22Rv1 (cell line): ENCODE results near the gene TALDO1.

ENCODE experiments used
- H3K27ac ChIP-seq: fragments of 450-650 bp; 2 replicates; pipeline ENCODE4 v1.5.1; 2017
- CTCF ChIP-seq: fragments of 450-650 bp; IDR thresholded peaks from 2 replicates; pipeline ENCODE4 v1.5.1; 2017; ENCODE audit warnings: mild to moderate bottlenecking
- ZFX ChIP-seq: fragments of 450-650 bp; IDR thresholded peaks from 2 replicates; pipeline ENCODE4 v1.6.1; 2017; ENCODE audit warnings: antibody characterized with exemption, borderline replicate concordance

TALDO1 gene

GRCh38 chr11:702462-703461, 44.5 kb upstream of the TALDO1 start:
- H3K27ac ChIP-seq = peak overlapping the region; percentile 92
- TF ChIP-seq ZFX = no peak
- no peak for TF ChIP-seq CTCF

GRCh38 chr11:703506-703905, 43.8 kb upstream of the TALDO1 start:
- TF ChIP-seq CTCF (no peak), ZFX (no peak)
- peak overlapping the region; percentile 92 for H3K27ac ChIP-seq

- H3K27ac ChIP-seq = peak overlapping the region; percentile 92
- TF ChIP-seq CTCF (no peak), ZFX (no peak)
These were observed 43.0 kb upstream of the TALDO1 start for GRCh38 chr11:704228-704674.

- peak overlapping the region; percentile 92 for H3K27ac ChIP-seq
- TF ChIP-seq ZFX (no peak), CTCF (no peak)
These were observed 42.3 kb upstream of the TALDO1 start for GRCh38 chr11:704781-705645.

GRCh38 chr11:705646-706438, 41.4 kb upstream of the TALDO1 start, which contains the start of gene EPS8L2:
Gene EPS8L2 (plus strand): TSS chr11:706231. CDS start chr11:709408, 3,177 bp downstream.
- H3K27ac ChIP-seq = peak within 1 kb of the TSS; percentile 92
- TF ChIP-seq CTCF = no peak
- TF ChIP-seq ZFX = no peak

GRCh38 chr11:706439-706956, 40.8 kb upstream of the TALDO1 start:
- TF ChIP-seq ZFX (no peak), CTCF (no peak)
- peak overlapping the region; percentile 92 for H3K27ac ChIP-seq
